Vagina (tissue), 2 donors: Measurements from ENCODE around the gene PTCHD4.

Experiments used
- CTCF ChIP-seq, 3 experiments: fragments of 450-650 bp in 2 of 3; fragments of 200-600 bp in 1 of 3; sonication (generic) in 1 of 3; IDR thresholded peaks; one replicate each; pipeline ENCODE4 v1.5.1; 2017 to 2019; ENCODE audit warnings: antibody characterized with exemption in 3 of 3, mild to moderate bottlenecking in 2 of 3, moderate library complexity in 2 of 3
- POLR2A ChIP-seq, 2 donors: fragments of 450-650 bp; IDR thresholded peaks; one replicate each; pipeline ENCODE4 v1.6.1; 2017; ENCODE audit warnings: antibody characterized with exemption in 2 of 2, mild to moderate bottlenecking in 2 of 2, moderate library complexity in 2 of 2
- POLR2AphosphoS5 ChIP-seq, 2 donors: sonication (generic); formaldehyde crosslinking; IDR thresholded peaks; one replicate each; pipeline ENCODE4 v1.9.0; 2017; ENCODE audit warnings: antibody characterized with exemption in 2 of 2, mild to moderate bottlenecking in 2 of 2, low read depth in 1 of 2; ENCODE audit not compliant: insufficient read depth in 1 of 2

GRCh38 chr6:48136856-48137255, 25.9 kb upstream of the PTCHD4 start:
- TF ChIP-seq POLR2AphosphoS5 (IDR thresholded peaks at IDR 0.05; ENCODE audit: insufficient read depth in 1 of 2, low read depth in 1 of 2): no peak
- no peak for TF ChIP-seq CTCF (IDR thresholded peaks at IDR 0.05)
- TF ChIP-seq POLR2A (IDR thresholded peaks at IDR 0.05): no peak
